Measurements from ENCODE around the gene MARCHF10.

- TF ChIP-seq EZH2 (IDR thresholded peaks at IDR 0.05; ENCODE audit: low read length, missing control alignments): no peak
- TF ChIP-seq, protein P1, sequence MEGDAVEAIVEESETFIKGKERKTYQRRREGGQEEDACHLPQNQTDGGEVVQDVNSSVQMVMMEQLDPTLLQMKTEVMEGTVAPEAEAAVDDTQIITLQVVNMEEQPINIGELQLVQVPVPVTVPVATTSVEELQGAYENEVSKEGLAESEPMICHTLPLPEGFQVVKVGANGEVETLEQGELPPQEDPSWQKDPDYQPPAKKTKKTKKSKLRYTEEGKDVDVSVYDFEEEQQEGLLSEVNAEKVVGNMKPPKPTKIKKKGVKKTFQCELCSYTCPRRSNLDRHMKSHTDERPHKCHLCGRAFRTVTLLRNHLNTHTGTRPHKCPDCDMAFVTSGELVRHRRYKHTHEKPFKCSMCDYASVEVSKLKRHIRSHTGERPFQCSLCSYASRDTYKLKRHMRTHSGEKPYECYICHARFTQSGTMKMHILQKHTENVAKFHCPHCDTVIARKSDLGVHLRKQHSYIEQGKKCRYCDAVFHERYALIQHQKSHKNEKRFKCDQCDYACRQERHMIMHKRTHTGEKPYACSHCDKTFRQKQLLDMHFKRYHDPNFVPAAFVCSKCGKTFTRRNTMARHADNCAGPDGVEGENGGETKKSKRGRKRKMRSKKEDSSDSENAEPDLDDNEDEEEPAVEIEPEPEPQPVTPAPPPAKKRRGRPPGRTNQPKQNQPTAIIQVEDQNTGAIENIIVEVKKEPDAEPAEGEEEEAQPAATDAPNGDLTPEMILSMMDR (conservative IDR thresholded peaks at IDR 0.05 in 1 of 2, IDR thresholded peaks at IDR 0.05 in 1 of 2; ENCODE audit: low read depth in 1 of 2, low read length in 2 of 2): no peak
Measured at GRCh38 chr17:62857526-62857925, 49.4 kb upstream of the MARCHF10 start.

Measured in fibroblast of lung (primary cell).